Subcutaneous adipose tissue (tissue), 4 donors: Measurements from ENCODE around the gene UTY. TPM values are rescaled to one million over a fixed set of nuclear protein-coding genes. Genes with fewer than 3 reads are reported as not detected.

ENCODE experiments used
- CTCF ChIP-seq: fragments of 450-650 bp; IDR thresholded peaks from one replicate; pipeline ENCODE4 v1.5.1; 2016; ENCODE audit warnings: low read depth, mild to moderate bottlenecking, control low read depth, antibody characterized with exemption, moderate library complexity
- total RNA-seq, 4 donors: library from RNA; depleted of rRNA; stranded (reverse); fragments of >200 nt; gene quantifications; one replicate each; pipeline ENCODE4 v1.1.0, GENCODE V29; 2016

UTY gene
- total RNA-seq, 4 donors from 2014 or later = 40.9 to 55.1 TPM; not detected in 2

GRCh38 chrY:13299411-13299810 is 180.4 kb downstream of the UTY start:
- no peak for TF ChIP-seq CTCF

GRCh38 chrY:13296176-13296890 is 183.5 kb downstream of the UTY start:
- TF ChIP-seq CTCF = no peak

- TF ChIP-seq CTCF = no peak
These were observed 184.8 kb downstream of the UTY start for GRCh38 chrY:13295026-13295425.

GRCh38 chrY:13291199-13291598 is 188.6 kb downstream of the UTY start:
- no peak for TF ChIP-seq CTCF

GRCh38 chrY:13279561-13279960 is 200.3 kb downstream of the UTY start:
- TF ChIP-seq CTCF = no peak

- no peak for TF ChIP-seq CTCF
These were observed 208.1 kb downstream of the UTY start for GRCh38 chrY:13271706-13272105.

GRCh38 chrY:13250421-13250820 is 229.4 kb downstream of the UTY start:
- no peak for TF ChIP-seq CTCF
